HG03175 (cell line): ENCODE results near the gene CELF5.
A peak's percentile ranks its signal among the peaks of the same experiment; 100 is the strongest.

Experiments used
- ATAC-seq: cut with Tn5 transposase; IDR thresholded peaks from one replicate; pipeline ENCODE4 v1.9.1; 2021; ENCODE audit warnings: mild to moderate bottlenecking, moderate library complexity; ENCODE audit not compliant: unreplicated experiment

CELF5 gene

DNA sequence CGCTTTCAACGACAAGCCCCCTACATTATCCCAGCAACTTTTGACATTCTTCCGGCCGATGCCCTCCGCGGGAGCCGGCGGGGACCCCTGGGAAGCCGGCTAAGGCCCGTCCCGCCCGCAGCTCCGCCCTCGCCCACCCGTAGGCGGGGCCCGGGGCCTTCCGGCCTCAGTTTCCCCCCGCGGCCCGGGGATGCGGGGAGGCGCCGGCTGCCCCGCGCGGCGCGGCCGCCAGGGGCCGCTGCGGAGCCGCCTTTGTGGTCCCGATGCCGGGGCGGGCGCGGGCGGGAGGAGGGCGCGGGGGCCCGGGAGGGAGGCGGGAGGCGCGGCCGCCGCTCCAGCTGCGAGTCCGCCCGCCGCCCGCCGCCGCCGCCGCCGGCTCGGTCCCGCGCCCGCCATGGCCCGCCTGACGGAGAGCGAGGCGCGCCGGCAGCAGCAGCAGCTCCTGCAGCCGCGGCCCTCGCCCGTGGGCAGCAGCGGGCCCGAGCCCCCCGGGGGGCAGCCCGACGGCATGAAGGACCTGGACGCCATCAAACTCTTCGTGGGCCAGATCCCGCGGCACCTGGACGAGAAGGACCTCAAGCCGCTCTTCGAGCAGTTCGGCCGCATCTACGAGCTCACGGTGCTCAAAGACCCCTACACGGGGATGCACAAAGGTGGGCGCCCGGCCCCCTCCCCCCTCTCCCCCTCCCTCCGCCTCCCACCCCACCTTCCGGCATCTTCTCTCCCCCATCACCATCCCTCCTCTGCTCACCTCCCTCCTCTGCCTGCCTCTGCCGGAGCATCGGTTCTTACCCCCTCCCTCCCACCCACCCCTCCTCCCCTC, at the start of gene CELF5:
Gene CELF5 (plus strand): TSS at position 316 of the 823 bp plus-strand sequence. CDS start 79 bp downstream, at position 395.
- ATAC-seq, result no peak

DNA sequence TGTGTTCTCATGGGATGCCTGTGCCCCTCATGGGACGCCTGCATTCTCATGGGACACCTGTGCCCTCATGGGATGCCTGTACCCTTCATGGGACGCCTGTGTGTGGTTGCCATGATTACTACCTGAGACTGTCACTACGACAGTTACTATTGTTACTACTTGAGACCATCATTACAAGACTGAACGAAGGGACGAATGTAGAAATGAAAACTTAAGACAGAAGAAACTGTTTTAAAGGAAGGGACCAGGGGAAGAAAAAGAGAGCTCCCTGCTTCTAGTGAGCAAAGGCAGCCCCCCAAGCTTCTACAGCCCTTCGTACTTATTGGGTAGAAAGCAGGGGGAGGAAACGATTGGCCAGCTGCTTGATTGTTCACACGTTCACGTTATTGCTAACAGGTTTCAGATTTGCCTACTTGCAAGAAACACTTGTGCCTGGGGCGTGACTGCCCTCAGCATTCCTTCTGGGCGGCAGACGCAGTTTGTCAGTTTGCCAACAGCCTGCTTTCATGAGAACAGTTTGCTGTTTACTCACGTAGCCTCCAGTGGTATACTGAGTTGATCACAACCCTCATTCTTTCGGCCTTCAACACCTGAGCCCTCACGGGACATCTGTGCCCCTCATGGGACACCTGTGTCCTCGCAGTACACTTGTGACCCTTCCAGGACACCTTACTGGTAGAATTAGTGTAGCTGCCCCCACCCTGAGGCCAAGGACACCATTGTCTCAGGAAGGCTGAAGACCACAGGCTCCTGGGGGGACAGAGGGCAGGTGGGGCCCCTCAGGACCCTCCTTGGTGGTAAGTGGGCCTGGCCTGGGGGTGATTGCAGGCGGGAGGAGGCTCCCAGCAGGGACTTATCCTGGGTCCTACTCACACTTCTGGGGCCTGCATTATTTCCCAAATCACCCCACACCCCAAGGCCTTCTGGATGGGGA, 48.4 kb upstream of the CELF5 start:
- no peak for ATAC-seq

DNA sequence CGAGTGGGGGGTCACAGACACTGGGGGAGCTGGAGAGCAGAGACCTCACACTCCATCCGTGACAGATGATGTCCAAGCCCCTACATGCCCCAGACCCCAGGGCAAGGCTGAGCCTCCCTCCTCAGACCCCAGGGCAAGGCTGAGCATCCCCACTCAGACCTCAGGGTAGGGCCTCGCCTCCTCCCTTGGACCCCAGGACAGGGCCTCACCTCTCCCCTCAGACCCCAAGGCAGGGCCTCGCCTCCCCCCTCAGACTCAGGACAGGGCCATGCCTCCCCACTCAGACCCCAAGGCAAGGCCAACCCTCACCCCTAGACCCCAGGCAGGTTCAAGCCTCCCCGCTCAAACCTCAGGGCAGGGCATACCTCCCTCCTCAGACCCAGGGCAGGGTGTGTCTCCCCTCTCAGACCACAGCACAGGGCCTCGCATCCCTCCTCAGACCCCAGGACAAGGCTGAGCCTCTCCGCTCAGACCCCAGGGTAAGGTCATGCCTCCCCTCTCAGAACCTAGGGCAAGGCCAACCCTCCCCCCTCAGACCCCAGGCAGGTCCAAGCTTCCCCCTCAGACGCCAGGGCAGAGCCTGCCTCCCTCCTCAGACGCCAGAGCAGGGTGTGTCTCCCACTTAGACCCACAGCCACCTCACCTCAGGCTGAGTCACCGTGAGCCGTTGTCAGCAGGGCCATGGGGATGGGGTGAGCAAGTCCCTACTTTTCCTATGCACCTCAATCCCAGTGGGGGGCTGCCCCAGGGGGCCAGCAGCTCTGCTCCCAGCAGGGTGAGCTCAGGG, 47.6 kb upstream of the CELF5 start:
- no peak for ATAC-seq

DNA sequence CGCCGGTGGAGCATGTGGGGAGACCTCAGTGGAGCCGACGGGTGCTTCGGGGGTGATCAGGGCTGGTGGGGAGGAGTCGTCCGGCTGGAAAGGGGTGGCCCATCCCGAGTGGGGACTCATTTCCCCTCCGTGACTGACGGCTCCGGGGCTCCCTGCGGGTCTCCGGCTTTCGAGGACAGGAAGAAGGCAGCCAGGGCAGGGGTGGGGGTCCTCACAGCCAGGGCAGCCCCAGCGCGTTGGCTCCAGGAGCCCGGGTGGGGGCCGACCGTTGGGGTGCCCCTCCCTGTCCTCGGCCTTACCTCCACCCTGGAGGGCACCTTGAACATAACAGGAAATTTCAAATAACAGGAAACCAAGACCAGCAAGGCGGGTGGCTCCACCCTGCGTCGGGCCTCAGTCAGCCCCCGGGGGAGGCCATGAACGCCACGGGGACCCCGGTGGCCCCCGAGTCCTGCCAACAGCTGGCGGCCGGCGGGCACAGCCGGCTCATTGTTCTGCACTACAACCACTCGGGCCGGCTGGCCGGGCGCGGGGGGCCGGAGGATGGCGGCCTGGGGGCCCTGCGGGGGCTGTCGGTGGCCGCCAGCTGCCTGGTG, 46.0 kb upstream of the CELF5 start, which contains the start of gene S1PR4:
Gene S1PR4 (plus strand): TSS at position 393 of the 596 bp plus-strand sequence. CDS start 24 bp downstream, at position 417.
- ATAC-seq, result no peak

DNA sequence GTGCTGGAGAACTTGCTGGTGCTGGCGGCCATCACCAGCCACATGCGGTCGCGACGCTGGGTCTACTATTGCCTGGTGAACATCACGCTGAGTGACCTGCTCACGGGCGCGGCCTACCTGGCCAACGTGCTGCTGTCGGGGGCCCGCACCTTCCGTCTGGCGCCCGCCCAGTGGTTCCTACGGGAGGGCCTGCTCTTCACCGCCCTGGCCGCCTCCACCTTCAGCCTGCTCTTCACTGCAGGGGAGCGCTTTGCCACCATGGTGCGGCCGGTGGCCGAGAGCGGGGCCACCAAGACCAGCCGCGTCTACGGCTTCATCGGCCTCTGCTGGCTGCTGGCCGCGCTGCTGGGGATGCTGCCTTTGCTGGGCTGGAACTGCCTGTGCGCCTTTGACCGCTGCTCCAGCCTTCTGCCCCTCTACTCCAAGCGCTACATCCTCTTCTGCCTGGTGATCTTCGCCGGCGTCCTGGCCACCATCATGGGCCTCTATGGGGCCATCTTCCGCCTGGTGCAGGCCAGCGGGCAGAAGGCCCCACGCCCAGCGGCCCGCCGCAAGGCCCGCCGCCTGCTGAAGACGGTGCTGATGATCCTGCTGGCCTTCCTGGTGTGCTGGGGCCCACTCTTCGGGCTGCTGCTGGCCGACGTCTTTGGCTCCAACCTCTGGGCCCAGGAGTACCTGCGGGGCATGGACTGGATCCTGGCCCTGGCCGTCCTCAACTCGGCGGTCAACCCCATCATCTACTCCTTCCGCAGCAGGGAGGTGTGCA, 45.3 kb upstream of the CELF5 start:
- ATAC-seq, result no peak

DNA sequence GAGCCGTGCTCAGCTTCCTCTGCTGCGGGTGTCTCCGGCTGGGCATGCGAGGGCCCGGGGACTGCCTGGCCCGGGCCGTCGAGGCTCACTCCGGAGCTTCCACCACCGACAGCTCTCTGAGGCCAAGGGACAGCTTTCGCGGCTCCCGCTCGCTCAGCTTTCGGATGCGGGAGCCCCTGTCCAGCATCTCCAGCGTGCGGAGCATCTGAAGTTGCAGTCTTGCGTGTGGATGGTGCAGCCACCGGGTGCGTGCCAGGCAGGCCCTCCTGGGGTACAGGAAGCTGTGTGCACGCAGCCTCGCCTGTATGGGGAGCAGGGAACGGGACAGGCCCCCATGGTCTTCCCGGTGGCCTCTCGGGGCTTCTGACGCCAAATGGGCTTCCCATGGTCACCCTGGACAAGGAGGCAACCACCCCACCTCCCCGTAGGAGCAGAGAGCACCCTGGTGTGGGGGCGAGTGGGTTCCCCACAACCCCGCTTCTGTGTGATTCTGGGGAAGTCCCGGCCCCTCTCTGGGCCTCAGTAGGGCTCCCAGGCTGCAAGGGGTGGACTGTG, 44.6 kb upstream of the CELF5 start:
- ATAC-seq, result no peak

DNA sequence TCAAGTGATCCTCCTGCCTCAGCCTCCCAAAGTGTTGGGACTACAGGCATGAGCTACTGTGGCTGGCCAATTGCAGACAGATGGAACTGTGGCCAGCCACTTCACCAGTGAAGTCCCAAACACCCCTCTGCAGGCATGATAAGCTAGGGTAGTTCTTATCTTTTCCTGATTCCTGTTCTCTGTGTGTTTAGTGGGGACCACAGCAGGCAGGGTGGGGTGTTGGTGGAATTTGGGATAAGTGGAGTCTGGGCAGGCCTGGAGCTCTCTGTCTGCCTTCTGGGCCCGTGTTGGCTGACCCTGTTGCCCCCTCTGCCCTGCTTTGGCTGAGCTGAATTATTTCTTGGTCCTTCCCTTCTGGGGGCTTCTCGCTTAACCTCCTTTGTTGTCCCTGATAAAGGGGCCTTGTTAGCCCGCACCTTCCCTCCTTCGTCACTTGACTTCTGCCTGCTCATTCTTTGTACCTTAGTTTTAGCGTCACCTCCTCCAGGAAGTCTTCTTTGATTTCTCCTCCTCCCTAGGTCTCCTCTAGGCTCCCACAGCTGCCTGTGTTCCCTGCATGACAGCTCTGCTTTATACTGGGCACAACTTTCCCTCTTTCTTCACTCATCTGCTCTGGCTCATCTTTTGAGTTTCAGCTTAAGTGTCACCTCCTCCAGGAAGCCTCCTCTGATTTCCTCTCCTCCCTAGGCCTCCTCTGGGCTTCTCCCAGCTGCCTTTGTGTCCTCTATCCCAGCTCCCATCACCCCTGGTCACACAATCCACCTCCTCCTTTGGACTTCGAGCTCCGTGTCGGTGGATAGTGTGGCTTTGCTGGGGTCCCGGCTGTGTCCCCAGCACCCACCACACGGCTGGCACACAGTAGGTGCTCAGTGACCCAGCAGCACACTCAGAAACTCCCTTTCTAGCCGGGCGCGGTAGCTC, 40.5 kb upstream of the CELF5 start:
- ATAC-seq, result no peak

DNA sequence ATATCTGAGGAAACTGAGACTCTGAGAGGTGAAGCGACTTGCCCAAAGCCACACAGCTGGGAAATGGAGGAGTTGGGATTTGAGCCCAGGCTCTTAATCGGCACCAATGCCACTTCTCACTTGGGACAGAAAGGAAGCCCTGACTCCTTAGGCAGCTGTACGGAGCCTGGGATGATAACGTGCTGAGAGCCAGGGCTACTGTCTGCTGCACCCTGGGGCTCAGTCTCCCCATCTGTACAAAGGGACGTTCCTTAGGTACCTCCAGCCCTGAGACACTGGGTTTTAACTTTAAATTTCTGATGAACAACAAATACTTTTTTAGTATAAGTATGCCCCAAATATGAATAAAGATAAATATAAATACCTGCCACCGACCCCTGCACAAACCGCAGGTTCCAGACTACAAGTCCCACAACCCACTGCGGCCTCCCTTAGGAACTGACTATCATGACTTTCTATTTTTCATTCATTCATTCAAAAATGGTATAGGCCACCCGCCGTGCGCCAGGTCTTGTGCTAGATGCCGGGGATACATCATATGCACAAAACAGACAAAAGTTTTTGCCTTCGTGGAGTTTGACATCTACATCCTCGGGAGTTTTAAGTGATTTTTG, 39.5 kb upstream of the CELF5 start:
- ATAC-seq, result peak; percentile 31

DNA sequence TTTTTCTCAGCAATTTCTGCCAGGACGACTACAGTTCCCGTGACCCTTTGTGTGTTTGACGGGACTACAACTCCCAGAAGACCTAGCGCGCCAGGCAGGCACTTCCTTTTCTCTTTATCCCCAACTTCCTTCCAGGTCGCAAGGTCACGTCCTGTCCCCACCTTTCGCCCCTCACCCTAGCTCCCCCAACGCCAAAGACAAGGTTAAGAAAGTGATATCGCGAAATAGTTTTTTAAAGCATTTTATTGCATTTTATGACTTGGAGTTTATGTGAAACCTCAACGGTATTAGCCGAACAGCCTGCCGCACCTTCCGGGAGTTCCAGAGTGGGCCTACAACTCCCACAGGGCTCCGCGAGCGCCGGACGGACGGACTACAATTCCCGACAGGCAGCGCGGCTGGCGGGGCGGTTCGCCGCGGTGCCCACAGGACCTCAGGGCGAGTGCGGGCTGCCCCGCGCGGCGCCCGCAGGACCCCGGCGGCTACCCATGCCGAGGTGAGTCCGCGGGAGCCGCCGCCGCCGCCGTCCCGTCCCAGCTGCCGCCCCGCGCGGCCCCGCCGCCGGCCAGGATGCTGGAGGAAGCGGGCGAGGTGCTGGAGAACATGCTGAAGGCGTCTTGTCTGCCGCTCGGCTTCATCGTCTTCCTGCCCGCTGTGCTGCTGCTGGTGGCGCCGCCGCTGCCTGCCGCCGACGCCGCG, 38.9 kb upstream of the CELF5 start, which contains the start of gene NCLN:
Gene NCLN (plus strand): TSS at position 470 of the 699 bp plus-strand sequence. CDS start 101 bp downstream, at position 571.
- ATAC-seq, result peak; percentile 74

DNA sequence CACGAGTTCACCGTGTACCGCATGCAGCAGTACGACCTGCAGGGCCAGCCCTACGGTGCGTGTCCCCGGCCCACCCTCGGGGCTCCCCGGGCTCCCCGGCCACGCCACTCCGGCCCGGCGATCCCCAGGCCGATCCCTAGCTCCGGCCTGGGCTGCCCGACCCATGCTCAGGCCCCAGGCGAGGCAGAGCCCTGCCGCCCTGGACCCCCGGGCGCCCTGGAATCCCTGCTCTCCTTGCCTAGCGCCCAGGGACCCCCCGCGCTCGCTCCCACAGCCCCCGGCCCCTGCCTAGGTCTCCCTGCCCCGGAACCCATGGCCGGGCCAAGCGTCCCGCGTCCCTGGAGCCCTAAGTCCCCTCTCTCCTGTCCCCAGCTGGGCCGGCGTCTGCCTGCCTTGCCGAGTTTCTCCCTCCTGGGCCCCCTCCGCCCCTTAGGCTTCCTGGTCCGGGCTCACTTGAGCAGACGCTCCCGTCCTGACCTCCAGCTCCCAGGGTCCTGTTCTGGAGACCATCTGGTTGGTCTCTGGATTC, 38.2 kb upstream of the CELF5 start:
- no peak for ATAC-seq

DNA sequence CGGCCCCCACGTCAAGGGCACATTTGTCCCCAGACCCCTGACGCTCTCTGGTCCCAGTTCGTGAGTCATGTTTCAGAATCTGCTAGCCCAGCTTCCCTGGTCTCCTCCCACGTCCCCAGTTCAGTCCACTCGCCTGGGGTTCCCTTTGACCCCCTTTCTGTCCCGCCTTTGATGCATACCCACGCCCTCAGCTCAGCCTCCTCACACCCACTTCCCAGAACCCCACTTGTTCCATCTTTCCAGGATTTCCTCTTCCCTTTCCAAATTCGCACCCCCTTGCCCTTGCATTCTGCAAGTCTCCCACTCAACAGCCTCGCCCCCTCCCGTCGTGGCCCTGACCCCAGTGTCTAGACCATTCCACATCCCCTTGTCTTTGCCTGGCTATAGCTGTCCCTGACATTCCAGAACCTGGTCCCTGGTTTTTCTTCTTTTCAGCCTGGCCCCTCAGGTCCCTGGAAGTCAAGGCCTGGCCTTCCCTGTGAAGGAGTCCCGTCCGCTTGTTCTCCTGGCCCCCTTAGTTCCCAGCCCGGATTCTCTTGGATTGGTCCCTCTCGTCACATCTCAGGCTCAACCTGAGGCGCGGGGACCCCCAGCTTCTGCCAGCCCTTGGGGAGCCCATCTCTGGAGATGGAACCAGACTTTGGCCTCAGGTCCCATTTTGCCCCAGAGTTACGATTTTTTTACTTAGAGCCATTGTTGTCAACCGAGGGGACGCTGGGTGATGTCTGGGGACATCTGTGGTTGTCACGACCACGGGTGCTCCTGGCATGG, 37.4 kb upstream of the CELF5 start:
- no peak for ATAC-seq

DNA sequence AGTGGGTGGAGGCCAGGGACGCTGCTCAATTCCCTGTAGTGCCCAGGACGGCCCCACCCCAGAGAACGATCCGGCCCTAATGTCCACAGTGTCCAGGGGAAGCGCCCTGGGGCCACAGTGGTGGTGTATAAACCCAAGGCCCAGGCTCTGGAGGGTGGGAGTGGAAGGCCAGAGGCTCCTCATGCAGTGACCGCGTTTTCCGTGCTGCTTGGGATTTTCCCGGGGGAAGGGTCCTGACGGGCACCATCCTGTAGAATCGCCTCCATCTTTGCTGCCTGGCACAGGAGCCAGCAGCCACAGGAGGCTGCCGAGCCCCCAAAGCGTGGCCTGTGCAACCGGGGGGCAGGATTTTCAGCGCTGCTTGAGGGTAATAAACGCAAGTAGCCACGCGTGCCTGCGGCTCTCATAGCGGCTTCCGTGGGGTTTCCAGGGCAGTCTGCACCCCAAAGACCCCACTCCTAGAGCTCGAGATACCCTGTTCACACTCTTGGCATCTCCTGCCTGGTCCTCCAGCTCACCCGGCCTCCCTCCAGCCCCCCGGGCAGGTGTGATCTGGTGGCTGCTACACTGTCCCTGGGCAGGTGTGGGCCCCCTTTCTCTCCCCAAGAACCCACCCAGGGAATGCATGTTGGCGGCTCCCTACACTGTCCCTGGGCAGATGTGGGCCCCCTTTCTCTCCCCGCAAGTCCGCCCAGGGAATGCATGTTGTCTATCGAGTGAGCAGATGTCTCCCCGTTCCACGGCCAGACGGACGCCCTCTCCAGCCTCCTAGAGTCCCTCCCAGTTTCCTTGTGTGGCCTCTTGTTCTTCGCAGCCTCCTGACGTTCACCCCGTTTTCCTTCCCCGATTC, 36.6 kb upstream of the CELF5 start:
- ATAC-seq, result no peak

DNA sequence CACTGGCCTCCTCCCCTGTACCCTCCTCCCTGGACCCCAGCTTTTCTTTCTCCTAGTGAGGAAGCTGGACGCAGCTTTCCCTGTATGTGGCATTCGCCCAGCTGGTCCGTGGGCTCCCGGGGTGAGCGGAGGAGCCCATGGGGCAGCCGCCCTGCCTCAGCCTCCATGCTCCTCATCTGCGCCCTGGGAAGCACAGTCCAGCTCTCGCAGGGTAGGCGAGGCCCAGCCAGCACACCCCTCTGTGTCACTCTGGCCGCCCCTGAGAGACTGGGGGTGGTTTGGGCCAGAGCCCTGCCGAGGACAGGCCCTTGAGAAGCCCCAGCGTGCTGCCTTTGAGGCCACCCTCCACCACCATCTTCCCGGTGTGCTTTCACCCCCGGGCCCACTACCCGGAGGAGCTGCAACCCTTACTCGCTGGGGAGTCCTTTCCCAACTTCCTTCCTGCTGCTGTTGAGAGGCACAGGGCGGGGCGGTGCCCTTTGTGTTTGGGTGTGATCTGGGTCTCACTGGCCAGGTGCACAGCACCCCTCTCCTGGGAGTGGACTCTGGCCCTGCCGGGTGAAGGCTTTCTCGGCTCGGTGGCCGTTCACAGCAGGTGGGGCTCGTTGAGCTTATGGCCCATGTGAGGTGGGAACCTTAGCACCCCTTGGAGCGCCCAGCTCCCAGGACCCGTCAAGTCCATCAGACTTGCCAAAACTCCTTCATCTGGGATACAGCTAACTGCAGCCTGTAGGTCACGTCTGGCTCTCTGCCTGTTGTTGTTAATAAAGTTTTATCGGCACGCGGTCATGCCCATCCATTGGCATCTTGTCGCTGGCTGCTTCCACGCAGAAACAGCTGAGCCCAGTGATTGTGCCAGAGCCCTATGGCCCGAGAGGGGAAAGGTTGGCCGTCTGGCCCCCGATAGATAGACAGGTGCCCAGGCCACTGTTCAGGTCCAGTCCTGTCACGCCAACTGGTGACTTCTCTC, 35.5 kb upstream of the CELF5 start:
- no peak for ATAC-seq
